Fibroblast of skin of right biceps (primary cell): Measurements from ENCODE around the gene CNN2.

ENCODE experiments used
- DNase-seq: peaks from one replicate; pipeline ENCODE4 v3.0.0-alpha.2; 2013

CNN2 gene

GRCh38 chr19:1068009-1069001 is 41.9 kb downstream of the CNN2 start:
- DNase-seq = no peak

DNA sequence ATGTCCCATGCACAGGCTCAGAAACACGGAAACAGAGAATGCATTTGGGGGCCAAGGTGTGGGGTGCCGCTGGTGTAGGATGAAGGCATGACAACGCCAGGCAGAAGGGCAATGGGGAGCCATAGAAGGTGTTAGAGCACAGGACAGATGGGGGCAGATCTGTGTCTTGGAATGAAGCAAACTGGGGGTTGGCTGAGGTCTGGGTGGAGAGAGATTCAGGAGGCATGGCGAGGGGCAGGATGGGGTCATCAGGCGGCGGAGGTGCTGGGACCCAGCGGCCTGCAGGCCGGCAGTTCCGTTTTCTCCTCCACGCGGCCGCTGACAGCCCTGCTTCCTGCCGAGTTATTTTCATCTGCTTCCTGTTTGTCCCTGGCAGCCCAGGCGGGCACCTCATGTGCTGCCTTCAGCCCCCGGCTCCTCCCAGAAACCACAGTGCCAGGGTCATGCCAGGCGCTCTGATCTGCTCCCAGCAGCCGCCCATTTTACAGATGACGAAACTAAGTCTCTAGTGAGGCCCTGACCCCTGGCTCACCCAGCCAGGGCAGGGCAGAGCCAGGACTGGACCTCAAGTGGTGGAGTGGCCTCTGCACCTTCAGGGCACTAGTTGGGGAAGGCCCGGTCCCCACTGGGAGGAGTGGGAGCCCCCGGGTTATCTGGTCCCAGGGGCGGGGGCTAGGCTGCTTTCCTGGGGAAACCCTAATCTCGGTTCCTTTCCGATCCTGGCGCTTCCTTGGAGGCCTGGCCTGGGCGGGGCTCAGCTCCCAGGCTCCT is 42.8 kb downstream of the CNN2 start:
- no peak for DNase-seq

DNA sequence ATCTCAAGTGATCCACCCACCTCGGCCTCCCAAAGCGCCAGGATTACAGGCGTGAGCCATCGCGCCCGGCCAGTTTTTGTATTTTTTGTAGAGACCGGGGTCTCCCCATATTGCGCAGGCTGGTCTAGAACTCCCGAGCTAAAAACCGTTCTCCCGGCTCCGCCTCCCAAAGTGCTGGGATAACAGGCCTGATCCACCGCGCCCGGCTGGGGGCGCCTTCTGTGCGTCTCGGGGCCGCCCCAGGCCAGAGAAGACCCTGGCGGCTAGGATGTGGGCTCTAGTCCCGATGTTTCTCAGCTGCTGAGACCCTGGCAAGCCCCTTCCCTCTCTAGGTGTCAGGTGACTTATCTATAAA is 44.1 kb downstream of the CNN2 start:
- DNase-seq = no peak

- no peak for DNase-seq
Measured at GRCh38 chr19:1070931-1071791, 44.8 kb downstream of the CNN2 start.

- no peak for DNase-seq
Measured at GRCh38 chr19:1072371-1073015, 46.1 kb downstream of the CNN2 start.

GRCh38 chr19:1073063-1073955 is 46.9 kb downstream of the CNN2 start:
- no peak for DNase-seq

GRCh38 chr19:1073956-1074517 is 47.6 kb downstream of the CNN2 start:
- no peak for DNase-seq

DNA sequence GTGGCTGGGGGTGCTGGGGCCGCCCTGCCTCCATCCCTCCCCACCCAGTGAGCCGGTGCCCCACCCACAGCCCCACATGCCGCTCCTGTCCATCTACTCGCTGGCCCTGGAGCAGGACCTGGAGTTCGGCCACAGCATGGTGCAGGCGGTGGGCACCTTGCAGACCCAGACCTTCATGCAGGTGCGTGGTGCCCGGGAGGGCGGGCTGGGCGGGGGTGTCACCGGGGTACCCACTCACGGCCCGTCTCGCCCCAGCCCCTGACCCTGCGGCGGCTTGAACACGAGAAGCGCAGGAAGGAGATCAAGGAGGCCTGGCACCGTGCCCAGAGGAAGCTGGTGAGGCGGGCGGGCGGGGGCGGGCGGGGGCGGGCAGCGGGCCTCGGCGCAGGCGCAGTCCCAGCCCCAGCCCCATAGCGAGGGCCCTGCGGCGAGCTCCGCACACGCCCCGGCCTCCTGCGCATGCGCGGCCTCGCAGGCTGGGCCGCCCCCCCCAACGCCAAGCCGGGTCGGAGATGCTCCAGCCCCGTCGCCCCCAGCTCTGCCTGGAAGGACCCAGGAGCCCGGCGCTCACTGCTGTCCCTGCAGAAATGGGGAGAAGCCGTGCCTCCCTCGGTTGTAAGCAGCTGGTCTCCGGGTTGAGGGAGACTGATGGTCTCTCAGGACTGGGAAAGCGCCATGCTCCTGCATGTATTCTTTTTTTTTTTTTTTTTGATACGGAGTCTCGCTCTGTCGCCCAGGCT is 48.3 kb downstream of the CNN2 start:
- DNase-seq = no peak

GRCh38 chr19:1076046-1076386 is 49.6 kb downstream of the CNN2 start:
- DNase-seq = no peak

DNA sequence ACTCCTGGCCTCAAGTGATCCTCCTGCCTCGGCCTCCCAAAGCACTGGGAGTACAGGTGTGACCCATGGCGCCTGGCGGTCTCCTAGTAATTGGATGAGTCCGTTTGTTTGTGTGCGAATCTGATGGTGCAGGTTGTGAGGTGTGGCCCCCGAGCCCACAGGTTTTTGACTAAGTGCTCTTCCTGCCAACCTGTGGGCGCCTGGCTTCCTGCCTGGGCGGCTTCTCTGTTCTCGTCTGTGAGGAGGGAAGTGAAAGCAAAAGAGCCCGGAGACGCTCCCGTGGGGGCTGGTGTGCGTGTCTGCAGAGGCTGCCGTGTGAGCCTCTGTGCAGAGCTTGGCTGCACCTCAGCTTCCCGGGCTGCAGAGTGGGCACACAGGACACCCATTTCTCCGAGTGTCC is 50.5 kb downstream of the CNN2 start:
- no peak for DNase-seq

DNA sequence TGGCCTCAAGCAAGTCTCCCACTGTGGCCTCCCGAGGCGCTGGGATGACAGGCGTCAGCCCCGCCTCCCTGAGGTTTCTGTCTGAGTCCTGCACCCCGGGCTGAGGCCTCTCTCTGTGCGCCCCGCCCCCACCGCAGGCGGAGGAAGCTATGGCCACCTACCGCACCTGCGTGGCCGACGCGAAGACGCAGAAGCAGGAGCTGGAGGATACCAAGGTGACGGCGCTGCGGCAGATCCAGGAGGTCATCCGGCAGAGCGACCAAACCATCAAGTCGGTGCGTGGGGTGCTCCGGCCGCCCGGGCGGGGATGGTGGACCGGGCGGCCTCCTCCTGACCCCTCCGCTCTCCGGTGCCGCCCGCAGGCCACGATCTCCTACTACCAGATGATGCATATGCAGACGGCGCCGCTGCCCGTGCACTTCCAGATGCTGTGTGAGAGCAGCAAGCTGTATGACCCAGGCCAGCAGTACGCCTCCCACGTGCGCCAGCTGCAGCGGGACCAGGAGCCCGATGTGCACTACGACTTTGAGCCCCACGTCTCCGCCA is 53.2 kb downstream of the CNN2 start:
- no peak for DNase-seq

- no peak for DNase-seq
Measured at GRCh38 chr19:1080360-1081161, 54.2 kb downstream of the CNN2 start.

- DNase-seq = no peak
Measured at GRCh38 chr19:1081301-1082164, 55.1 kb downstream of the CNN2 start.

DNA sequence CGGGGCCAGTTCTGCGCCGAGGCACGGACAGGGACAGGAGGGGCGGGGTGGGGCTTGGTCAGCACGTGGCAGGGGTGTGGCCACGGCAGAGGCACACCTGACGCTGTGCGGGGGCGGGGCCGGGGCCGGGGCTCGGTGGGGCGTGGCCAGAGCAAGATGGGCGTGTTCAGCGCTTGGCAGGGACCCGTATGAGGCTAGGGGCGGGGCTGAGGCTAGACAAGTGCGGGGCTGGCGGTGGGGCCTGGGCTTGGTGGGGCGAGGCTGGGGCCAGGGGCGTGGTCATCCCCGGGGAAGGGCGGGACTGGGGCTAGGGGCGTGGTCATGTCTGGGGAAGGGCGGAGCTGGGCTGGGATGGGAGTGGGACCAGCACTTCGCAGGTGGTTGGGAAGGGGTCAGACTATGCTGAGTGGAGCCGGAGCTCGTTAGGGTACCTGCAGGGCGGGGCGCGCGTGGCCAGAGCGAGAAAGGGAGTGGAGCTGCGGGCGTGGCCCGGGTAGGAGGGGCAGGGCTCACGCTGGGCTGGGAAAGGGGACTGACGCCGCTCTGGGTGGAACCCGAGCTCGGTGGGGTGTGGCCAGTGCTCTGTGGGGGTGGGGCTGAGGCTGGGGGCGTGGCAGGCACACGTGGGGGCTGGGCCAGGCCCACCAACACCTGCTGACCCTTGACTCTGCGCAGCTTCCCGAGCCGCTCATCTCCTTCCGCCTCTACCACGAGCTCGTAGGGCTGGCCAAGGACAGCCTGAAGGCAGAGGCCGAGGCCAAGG is 55.9 kb downstream of the CNN2 start:
- peak; percentile 21 for DNase-seq

GRCh38 chr19:1082928-1083816 is 56.8 kb downstream of the CNN2 start:
- no peak for DNase-seq
